ENCODE measurements around the gene SGCD. TPM values are rescaled to one million over a fixed set of nuclear protein-coding genes. Genes with fewer than 3 reads are reported as not detected.

SGCD gene
- polyA plus RNA-seq, 1 donor (not counting 4 experiments of a cell fraction or from before 2014, with no cell fraction given), result not detected

DNA sequence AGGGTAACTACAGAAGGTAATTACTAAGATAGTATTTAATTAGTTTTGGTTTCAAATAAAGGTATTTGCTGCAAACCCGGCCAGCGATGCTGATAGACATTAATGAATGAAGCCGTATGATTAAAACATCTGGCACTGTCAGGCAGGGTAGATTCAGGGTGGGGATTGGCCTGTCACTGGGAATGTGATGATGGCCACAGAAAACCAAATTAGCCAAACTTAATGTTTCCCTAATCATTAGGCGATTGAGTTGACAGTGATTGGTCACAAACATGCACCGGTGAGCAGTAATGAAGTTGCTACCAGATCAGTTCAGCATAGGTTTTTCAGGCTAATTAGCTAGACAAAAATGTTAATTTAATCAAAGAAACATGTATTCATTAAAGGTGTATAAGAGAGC, 107.5 kb downstream of the SGCD start:
- Histone ChIP-seq H3K36me3 (ENCODE audit: control insufficient read depth in 2 of 2, extremely low read depth in 1 of 2, insufficient read depth in 2 of 2, low read length in 2 of 2) (no peaks in the 10 kb centered on the region), H3K27me3 (ENCODE audit: control insufficient read depth, extremely low read depth, insufficient read depth, low read length) (no peaks in the 10 kb centered on the region), H3K9me1 (ENCODE audit: control insufficient read depth, extremely low read depth, insufficient read depth, low read length) (no peaks in the 10 kb centered on the region), H3K9me3 (ENCODE audit: control insufficient read depth, low read depth, low read length) (no peaks in the 10 kb centered on the region), H3K4me3 (ENCODE audit: control insufficient read depth in 2 of 3, extremely low read depth in 1 of 3, insufficient read depth in 2 of 3, low read depth in 1 of 3, low read length in 3 of 3) (no peak overlapping the region), H4K20me1 (ENCODE audit: control insufficient read depth, extremely low read depth, insufficient read depth, low read length) (no peaks in the 10 kb centered on the region), H2AFZ (ENCODE audit: control insufficient read depth, low read length) (no peak overlapping the region), H3K4me1 (ENCODE audit: control insufficient read depth, extremely low read depth, insufficient read depth, low read length) (no peaks in the 10 kb centered on the region), H3K9ac (ENCODE audit: control insufficient read depth, extremely low read depth, insufficient read depth, low read length) (no peak overlapping the region), H3K27ac (ENCODE audit: control insufficient read depth, insufficient read depth, low read length) (no peak overlapping the region), H3K4me2 (ENCODE audit: control insufficient read depth, extremely low read depth, insufficient read depth, low read depth, low read length) (no peak overlapping the region), H3K79me2 (ENCODE audit: control insufficient read depth, insufficient read depth, low read length) (no peaks in the 10 kb centered on the region)
- DNase-seq (ENCODE audit: low read depth, low spot score) (no peak), FAIRE-seq (no peak)
- dilution Hi-C loops (cut with MboI; ENCODE audit: extremely low pct_ligation_motif_present, low sequenced_read_pairs), result no loop called here
- TF ChIP-seq, protein P1, sequence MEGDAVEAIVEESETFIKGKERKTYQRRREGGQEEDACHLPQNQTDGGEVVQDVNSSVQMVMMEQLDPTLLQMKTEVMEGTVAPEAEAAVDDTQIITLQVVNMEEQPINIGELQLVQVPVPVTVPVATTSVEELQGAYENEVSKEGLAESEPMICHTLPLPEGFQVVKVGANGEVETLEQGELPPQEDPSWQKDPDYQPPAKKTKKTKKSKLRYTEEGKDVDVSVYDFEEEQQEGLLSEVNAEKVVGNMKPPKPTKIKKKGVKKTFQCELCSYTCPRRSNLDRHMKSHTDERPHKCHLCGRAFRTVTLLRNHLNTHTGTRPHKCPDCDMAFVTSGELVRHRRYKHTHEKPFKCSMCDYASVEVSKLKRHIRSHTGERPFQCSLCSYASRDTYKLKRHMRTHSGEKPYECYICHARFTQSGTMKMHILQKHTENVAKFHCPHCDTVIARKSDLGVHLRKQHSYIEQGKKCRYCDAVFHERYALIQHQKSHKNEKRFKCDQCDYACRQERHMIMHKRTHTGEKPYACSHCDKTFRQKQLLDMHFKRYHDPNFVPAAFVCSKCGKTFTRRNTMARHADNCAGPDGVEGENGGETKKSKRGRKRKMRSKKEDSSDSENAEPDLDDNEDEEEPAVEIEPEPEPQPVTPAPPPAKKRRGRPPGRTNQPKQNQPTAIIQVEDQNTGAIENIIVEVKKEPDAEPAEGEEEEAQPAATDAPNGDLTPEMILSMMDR (optimal IDR thresholded peaks at IDR 0.05 in 1 of 3, IDR thresholded peaks at IDR 0.05 in 1 of 3, conservative IDR thresholded peaks at IDR 0.05 in 1 of 3; ENCODE audit: extremely low read depth in 1 of 3, insufficient read depth in 2 of 3, low read length in 3 of 3), result no peak
- TF ChIP-seq EZH2 (IDR thresholded peaks at IDR 0.05; ENCODE audit: low read length), result no peak

DNA sequence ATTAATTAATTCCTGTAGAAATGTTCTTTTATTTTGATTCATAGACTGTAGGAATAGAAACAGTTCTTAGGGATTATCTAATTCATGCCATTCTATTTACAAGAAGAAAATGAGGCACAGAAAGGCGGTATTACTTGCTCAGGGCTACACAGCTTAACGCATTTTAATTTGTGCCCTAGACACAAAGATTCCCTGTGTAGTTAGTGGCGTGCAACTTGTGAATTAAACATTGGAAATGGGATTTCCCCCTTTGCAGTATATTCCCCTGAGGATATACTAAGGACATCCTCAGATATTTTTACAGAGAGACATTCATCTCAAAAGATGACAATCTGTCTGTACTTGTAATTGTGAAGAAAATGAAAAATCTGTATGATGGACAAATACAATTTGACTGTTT, 108.1 kb downstream of the SGCD start:
- H4K20me1 ChIP-seq (ENCODE audit: control insufficient read depth, extremely low read depth, insufficient read depth, low read length), result no peaks in the 10 kb centered on the region
- H3K36me3 ChIP-seq (ENCODE audit: control insufficient read depth in 2 of 2, extremely low read depth in 1 of 2, insufficient read depth in 2 of 2, low read length in 2 of 2), result no peaks in the 10 kb centered on the region
- DNase-seq (ENCODE audit: low read depth, low spot score) (no peak), FAIRE-seq (no peak)
- no peak overlapping the region for H3K4me2 ChIP-seq (ENCODE audit: control insufficient read depth, extremely low read depth, insufficient read depth, low read depth, low read length)
- no peaks in the 10 kb centered on the region for H3K9me3 ChIP-seq (ENCODE audit: control insufficient read depth, low read depth, low read length)
- TF ChIP-seq EZH2 (IDR thresholded peaks at IDR 0.05; ENCODE audit: low read length), result no peak
- TF ChIP-seq, protein P1 (optimal IDR thresholded peaks at IDR 0.05 in 1 of 3, IDR thresholded peaks at IDR 0.05 in 1 of 3, conservative IDR thresholded peaks at IDR 0.05 in 1 of 3; ENCODE audit: extremely low read depth in 1 of 3, insufficient read depth in 2 of 3, low read length in 3 of 3), result no peak
- no peaks in the 10 kb centered on the region for H3K9me1 ChIP-seq (ENCODE audit: control insufficient read depth, extremely low read depth, insufficient read depth, low read length)
- H3K27ac ChIP-seq (ENCODE audit: control insufficient read depth, insufficient read depth, low read length), result no peak overlapping the region
- no peaks in the 10 kb centered on the region for H3K79me2 ChIP-seq (ENCODE audit: control insufficient read depth, insufficient read depth, low read length)
- dilution Hi-C loops (cut with MboI; ENCODE audit: extremely low pct_ligation_motif_present, low sequenced_read_pairs), result no loop called here
- H3K4me1 ChIP-seq (ENCODE audit: control insufficient read depth, extremely low read depth, insufficient read depth, low read length), result no peaks in the 10 kb centered on the region
- H3K27me3 ChIP-seq (ENCODE audit: control insufficient read depth, extremely low read depth, insufficient read depth, low read length), result no peaks in the 10 kb centered on the region
- no peak overlapping the region for H2AFZ ChIP-seq (ENCODE audit: control insufficient read depth, low read length)
- H3K9ac ChIP-seq (ENCODE audit: control insufficient read depth, extremely low read depth, insufficient read depth, low read length), result no peak overlapping the region
- no peak overlapping the region for H3K4me3 ChIP-seq (ENCODE audit: control insufficient read depth in 2 of 3, extremely low read depth in 1 of 3, insufficient read depth in 2 of 3, low read depth in 1 of 3, low read length in 3 of 3)
